Transverse colon (tissue), 4 donors: ENCODE data around the gene MYO3A. TPM values are rescaled to one million over a fixed set of nuclear protein-coding genes. Genes with fewer than 3 reads are reported as not detected.

Experiments
- DNase-seq: peaks from one replicate; pipeline ENCODE4 v3.0.0-alpha.2; 2019
- H3K27ac ChIP-seq, 4 donors: fragments of 200-600 bp; sonication (generic); 2 replicates each; pipeline ENCODE4 v1.5.1; 2016 to 2018; ENCODE audit warnings: inconsistent platforms in 4 of 4
- H3K27me3 ChIP-seq: fragments of 200-600 bp; sonication (generic); 2 replicates; pipeline ENCODE4 v1.5.1; 2017; ENCODE audit warnings: inconsistent platforms
- H3K36me3 ChIP-seq, 4 donors: fragments of 200-600 bp; sonication (generic); 2 replicates each; pipeline ENCODE4 v1.5.1; 2017 to 2019; ENCODE audit warnings: inconsistent platforms in 4 of 4
- H3K4me1 ChIP-seq, 4 donors: fragments of 200-600 bp; sonication (generic); 2 replicates each; pipeline ENCODE4 v1.5.1; 2017 to 2020; ENCODE audit warnings: inconsistent platforms in 4 of 4
- H3K4me3 ChIP-seq, 4 donors: fragments of 200-600 bp; sonication (generic); 1 replicate in 1 of 4; 2 replicates in 3 of 4; pipeline versions ENCODE4 v1.5.1 to v1.6.1; 2017 to 2019; ENCODE audit warnings: inconsistent platforms in 4 of 4
- H3K9me3 ChIP-seq, 2 donors: fragments of 200-600 bp; sonication (generic); 2 replicates each; pipeline ENCODE4 v1.5.1; 2017 to 2019; ENCODE audit warnings: inconsistent platforms in 2 of 2
- EP300 ChIP-seq: sonication (generic); formaldehyde crosslinking; IDR thresholded peaks from one replicate; pipeline ENCODE4 v1.6.1; 2017; ENCODE audit warnings: antibody characterized with exemption, low read depth
- POLR2A ChIP-seq: fragments of 450-650 bp; IDR thresholded peaks from one replicate; pipeline ENCODE4 v1.6.1; 2016; ENCODE audit warnings: antibody characterized with exemption, mild to moderate bottlenecking, moderate library complexity
- POLR2AphosphoS5 ChIP-seq, 3 donors: sonication (generic); formaldehyde crosslinking; IDR thresholded peaks; one replicate each; pipeline ENCODE4 v1.6.1; 2016; ENCODE audit warnings: antibody characterized with exemption in 3 of 3
- WGBS, 2 donors: methylation state at CpG; one replicate each; pipeline ENCODE4 v1.1.5; 2018; ENCODE audit warnings: low coverage in 1 of 2; 5-methylcytosine and 5-hydroxymethylcytosine counted together
- in situ Hi-C, 4 donors: fragments of 200-750 bp; cut with MboI; loops; one replicate each; pipeline versions ENCODE4 v1.15.0 to v1.15.1; 2017; ENCODE audit warnings: low sequenced_read_pairs in 3 of 4, low pct_ligation_motif_present in 1 of 4, low pct_unique_long_range_greater_than_20kb in 1 of 4
- intact Hi-C: fragments of 100-400 bp; cut with DNase I; formaldehyde crosslinking; loops from one replicate; pipeline ENCODE4 v1.15.1; 2023; ENCODE audit warnings: low total_unique reads
- total RNA-seq, 4 donors: library from RNA; depleted of rRNA; stranded (reverse); fragments of >200 nt; gene quantifications; one replicate each; pipeline ENCODE4 v1.1.0, GENCODE V29; 2016
- TF ChIP-seq, protein P1 (sequence below), 5 experiments: fragments of 200-600 bp in 3 of 5; fragments of 450-650 bp in 2 of 5; sonication (generic) in 3 of 5; IDR thresholded peaks; 1 replicate in 2 of 5; 2 replicates in 3 of 5; pipeline ENCODE4 v1.5.1; 2016 to 2017; ENCODE audit warnings: antibody characterized with exemption in 5 of 5, inconsistent platforms in 3 of 5, mild to moderate bottlenecking in 2 of 5, moderate library complexity in 1 of 5

MYO3A gene
- total RNA-seq, 4 donors from 2014 or later = 0.27 to 1.3 (median 1.2) TPM; not detected in 1

DNA sequence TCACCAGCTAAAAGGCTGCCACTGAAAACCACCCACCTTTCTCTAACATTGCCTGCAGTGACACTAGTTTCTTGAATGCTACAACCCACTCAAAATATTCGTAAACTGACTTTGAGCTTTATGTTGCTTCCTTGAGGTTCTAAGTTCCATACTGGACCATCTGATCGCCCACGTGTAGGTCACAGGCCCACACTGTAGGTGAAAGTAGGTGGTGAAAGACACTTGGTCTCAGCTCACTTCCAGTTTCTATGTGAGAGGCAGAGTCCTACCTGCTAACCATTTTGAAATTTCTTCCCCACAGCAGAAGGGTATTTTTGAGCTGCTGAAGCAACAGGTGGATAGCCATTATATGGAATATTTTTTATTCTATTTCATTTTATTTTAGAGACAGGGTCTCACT, 97.3 kb downstream of the MYO3A start:
- WGBS, 2 donors = 68 to 85% methylated on average over 3 of the region's 3 CpGs
- DNase-seq = no peak
- Histone ChIP-seq H3K4me3 (no peak overlapping the region), H3K27me3 (no peaks in the 10 kb centered on the region), H3K36me3 (no peaks in the 10 kb centered on the region), H3K4me1 (no peaks in the 10 kb centered on the region), H3K27ac (no peak overlapping the region), H3K9me3 (no peaks in the 10 kb centered on the region)
- TF ChIP-seq EP300 (no peak), POLR2AphosphoS5 (IDR thresholded peaks at IDR 0.05) (no peak), POLR2A (no peak)
- TF ChIP-seq, protein P1, sequence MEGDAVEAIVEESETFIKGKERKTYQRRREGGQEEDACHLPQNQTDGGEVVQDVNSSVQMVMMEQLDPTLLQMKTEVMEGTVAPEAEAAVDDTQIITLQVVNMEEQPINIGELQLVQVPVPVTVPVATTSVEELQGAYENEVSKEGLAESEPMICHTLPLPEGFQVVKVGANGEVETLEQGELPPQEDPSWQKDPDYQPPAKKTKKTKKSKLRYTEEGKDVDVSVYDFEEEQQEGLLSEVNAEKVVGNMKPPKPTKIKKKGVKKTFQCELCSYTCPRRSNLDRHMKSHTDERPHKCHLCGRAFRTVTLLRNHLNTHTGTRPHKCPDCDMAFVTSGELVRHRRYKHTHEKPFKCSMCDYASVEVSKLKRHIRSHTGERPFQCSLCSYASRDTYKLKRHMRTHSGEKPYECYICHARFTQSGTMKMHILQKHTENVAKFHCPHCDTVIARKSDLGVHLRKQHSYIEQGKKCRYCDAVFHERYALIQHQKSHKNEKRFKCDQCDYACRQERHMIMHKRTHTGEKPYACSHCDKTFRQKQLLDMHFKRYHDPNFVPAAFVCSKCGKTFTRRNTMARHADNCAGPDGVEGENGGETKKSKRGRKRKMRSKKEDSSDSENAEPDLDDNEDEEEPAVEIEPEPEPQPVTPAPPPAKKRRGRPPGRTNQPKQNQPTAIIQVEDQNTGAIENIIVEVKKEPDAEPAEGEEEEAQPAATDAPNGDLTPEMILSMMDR (IDR thresholded peaks at IDR 0.05) = no peak
- intact Hi-C loops = no loop called here
- in situ Hi-C loops = no loop called here

DNA sequence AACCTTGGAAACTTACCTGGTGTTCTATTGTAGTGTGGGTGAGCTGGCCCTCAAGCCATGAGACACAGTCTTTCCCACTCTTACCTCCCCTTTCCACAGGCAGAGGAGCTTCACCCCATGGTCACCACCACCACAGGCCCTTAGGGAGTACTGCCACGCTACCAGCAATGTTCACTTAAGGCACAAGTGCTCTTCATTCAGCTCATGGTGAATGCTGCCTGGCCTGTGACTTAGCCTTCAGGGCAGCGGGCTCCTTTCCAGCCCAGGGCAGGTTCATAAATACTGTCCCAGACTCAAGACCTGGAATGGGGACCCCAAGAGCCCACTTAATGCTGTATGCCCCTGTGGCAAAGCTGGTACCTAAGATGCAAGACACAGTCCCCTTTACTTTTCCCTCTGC, 109.4 kb downstream of the MYO3A start:
- TF ChIP-seq, protein P1 (IDR thresholded peaks at IDR 0.05) = no peak
- TF ChIP-seq POLR2A (no peak), POLR2AphosphoS5 (IDR thresholded peaks at IDR 0.05) (no peak), EP300 (no peak)
- in situ Hi-C loops = no loop called here
- no peak overlapping the region for H3K27ac ChIP-seq
- no peaks in the 10 kb centered on the region for H3K9me3 ChIP-seq
- H3K36me3 ChIP-seq = no peaks in the 10 kb centered on the region
- intact Hi-C loops = no loop called here
- 55% methylated on average over 2 of the region's 2 CpGs; no CpG with 5 or more reads in 1 of the 2 donors for WGBS, 2 donors
- no peaks in the 10 kb centered on the region for H3K27me3 ChIP-seq
- no peak for DNase-seq
- H3K4me3 ChIP-seq = no peak overlapping the region
- no peaks in the 10 kb centered on the region for H3K4me1 ChIP-seq

DNA sequence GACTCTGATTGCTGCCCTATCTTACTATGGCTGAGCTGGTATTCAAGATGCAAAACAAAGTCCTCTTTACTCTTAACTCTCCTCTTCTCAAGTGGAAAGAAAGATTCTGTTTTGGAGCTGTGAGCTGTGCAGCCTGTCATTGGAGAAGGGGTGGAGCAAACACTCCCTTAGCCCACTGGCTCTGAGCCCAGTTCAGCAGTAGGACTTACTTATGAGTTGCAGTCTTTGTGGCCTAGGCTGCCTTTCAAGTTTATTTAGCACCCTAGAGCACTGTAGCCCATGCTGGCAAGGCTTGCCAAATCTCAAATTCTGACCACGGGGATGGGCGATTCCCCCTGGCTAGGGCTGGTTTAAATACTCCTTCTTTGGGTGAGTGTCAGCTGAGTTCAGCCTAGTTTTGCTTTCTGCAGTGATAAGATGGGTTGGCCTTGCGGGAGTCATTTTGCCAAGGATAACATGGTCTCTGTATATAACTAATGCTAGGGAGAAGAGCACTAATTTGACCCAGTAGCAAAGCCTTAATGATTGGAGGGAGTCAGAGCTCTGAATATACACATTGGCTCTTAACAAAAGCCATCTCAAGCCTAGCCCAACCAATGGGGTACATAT, 110.2 kb downstream of the MYO3A start:
- Histone ChIP-seq H3K4me3 (no peak overlapping the region), H3K27ac (no peak overlapping the region), H3K27me3 (no peaks in the 10 kb centered on the region), H3K4me1 (no peaks in the 10 kb centered on the region), H3K36me3 (no peaks in the 10 kb centered on the region), H3K9me3 (no peaks in the 10 kb centered on the region)
- DNase-seq = peak; percentile 18
- in situ Hi-C loops = no loop called here
- no peak for TF ChIP-seq POLR2A
- TF ChIP-seq POLR2AphosphoS5 (IDR thresholded peaks at IDR 0.05) = no peak
- TF ChIP-seq, protein P1 (IDR thresholded peaks at IDR 0.05) = no peak
- TF ChIP-seq EP300 = no peak
- intact Hi-C loops = no loop called here
- 40% methylated on average over 3 of the region's 3 CpGs; no CpG with 5 or more reads in 1 of the 2 donors for WGBS, 2 donors

GRCh38 chr10:26046073-26046700, 112.2 kb downstream of the MYO3A start:
- TF ChIP-seq EP300 (no peak), POLR2A (no peak), POLR2AphosphoS5 (IDR thresholded peaks at IDR 0.05) (no peak)
- TF ChIP-seq, protein P1 (IDR thresholded peaks at IDR 0.05) = no peak
- Histone ChIP-seq H3K4me1 (no peaks in the 10 kb centered on the region), H3K27ac (no peak overlapping the region), H3K9me3 (no peaks in the 10 kb centered on the region), H3K36me3 (no peaks in the 10 kb centered on the region), H3K4me3 (no peak overlapping the region), H3K27me3 (no peaks in the 10 kb centered on the region)
- intact Hi-C loops (no loop called here), in situ Hi-C loops (no loop called here)
- DNase-seq = no peak
- WGBS, 2 donors = 56 to 69% methylated on average over 7 of the region's 7 CpGs
